Uterus (tissue), 4 donors: ENCODE results near the gene BAIAP2. TPM values are rescaled to one million over a fixed set of nuclear protein-coding genes. Genes with fewer than 3 reads are reported as not detected.

ENCODE experiments used
- DNase-seq, 2 donors: peaks; one replicate each; pipeline ENCODE4 v3.0.0-alpha.2; 2019 to 2020
- H3K27ac ChIP-seq, 2 donors: fragments of 200-600 bp; sonication (generic); 1 replicate in 1 of 2; 2 replicates in 1 of 2; pipeline ENCODE4 v1.5.1; 2016 to 2018
- H3K27me3 ChIP-seq, 2 donors: fragments of 200-600 bp; sonication (generic); one replicate each; pipeline ENCODE4 v1.5.1; 2018 to 2019; ENCODE audit warnings: control low read depth in 1 of 2
- H3K36me3 ChIP-seq, 2 donors: fragments of 200-600 bp; sonication (generic); one replicate each; pipeline ENCODE4 v1.5.1; 2019; ENCODE audit warnings: control low read depth in 1 of 2
- H3K4me1 ChIP-seq, 2 donors: fragments of 200-600 bp; sonication (generic); one replicate each; pipeline ENCODE4 v1.5.1; 2018 to 2019; ENCODE audit warnings: control low read depth in 1 of 2
- H3K4me3 ChIP-seq, 2 donors: fragments of 200-600 bp; sonication (generic); 1 replicate in 1 of 2; 2 replicates in 1 of 2; pipeline ENCODE4 v1.5.1; 2018 to 2019; ENCODE audit warnings: mild to moderate bottlenecking in 1 of 2
- H3K9me3 ChIP-seq, 2 donors: fragments of 200-600 bp; sonication (generic); one replicate each; pipeline ENCODE4 v1.5.1; 2019; ENCODE audit warnings: control low read depth in 1 of 2
- CTCF ChIP-seq, 4 experiments: fragments of 200-600 bp in 2 of 4; fragments of 450-650 bp in 2 of 4; sonication (generic) in 2 of 4; IDR thresholded peaks; one replicate each; pipeline ENCODE4 v1.5.1; 2016 to 2019; ENCODE audit warnings: antibody characterized with exemption in 4 of 4, mild to moderate bottlenecking in 2 of 4, moderate library complexity in 1 of 4
- POLR2A ChIP-seq, 2 donors: fragments of 450-650 bp; IDR thresholded peaks; one replicate each; pipeline ENCODE4 v1.6.1; 2016; ENCODE audit warnings: antibody characterized with exemption in 2 of 2, mild to moderate bottlenecking in 1 of 2, moderate library complexity in 1 of 2
- intact Hi-C: fragments of 100-400 bp; cut with DNase I; formaldehyde crosslinking; loops from one replicate; pipeline ENCODE4 v1.15.1; 2023; ENCODE audit warnings: low total_unique reads
- total RNA-seq, 4 donors: library from RNA; depleted of rRNA in 3 of 4; stranded (reverse); fragments of >200 nt in 3 of 4; gene quantifications; one replicate each; pipeline versions ENCODE4 v1.1.0 to v1.2.4, GENCODE V29; 2014 to 2023
- donor health status: DM: yes; HTN: yes; CAD: no.

Gene BAIAP2
- total RNA-seq, 4 donors from 2014 or later = 16.5 to 70.7 (median 45.8) TPM

- Histone ChIP-seq H3K4me3 (no peak overlapping the region), H3K36me3 (no peaks in the 10 kb centered on the region), H3K27ac (no peak overlapping the region), H3K9me3 (no peaks in the 10 kb centered on the region), H3K27me3 (no peaks in the 10 kb centered on the region), H3K4me1 (no peaks in the 10 kb centered on the region)
- DNase-seq = no peak
- intact Hi-C loops = no loop called here
- TF ChIP-seq POLR2A (IDR thresholded peaks at IDR 0.05) = no peak
- TF ChIP-seq CTCF (IDR thresholded peaks at IDR 0.05) = no peak
Measured at GRCh38 chr17:81129289-81129688, 94.3 kb downstream of the BAIAP2 start.

GRCh38 chr17:81129711-81130367, 94.9 kb downstream of the BAIAP2 start:
- H3K36me3 ChIP-seq = no peaks in the 10 kb centered on the region
- no peaks in the 10 kb centered on the region for H3K4me1 ChIP-seq
- no peak overlapping the region for H3K4me3 ChIP-seq
- TF ChIP-seq CTCF (IDR thresholded peaks at IDR 0.05) = no peak
- no peak for TF ChIP-seq POLR2A (IDR thresholded peaks at IDR 0.05)
- no peaks in the 10 kb centered on the region for H3K9me3 ChIP-seq
- no peaks in the 10 kb centered on the region for H3K27me3 ChIP-seq
- intact Hi-C loops = no loop called here
- DNase-seq = no peak
- H3K27ac ChIP-seq = no peak overlapping the region

- H3K4me1 ChIP-seq = no peaks in the 10 kb centered on the region
- H3K4me3 ChIP-seq = no peak overlapping the region
- no peak overlapping the region for H3K27ac ChIP-seq
- DNase-seq = no peak
- TF ChIP-seq CTCF (IDR thresholded peaks at IDR 0.05) (no peak), POLR2A (IDR thresholded peaks at IDR 0.05) (no peak)
- intact Hi-C loops = no loop called here
- H3K27me3 ChIP-seq = no peaks in the 10 kb centered on the region
- no peaks in the 10 kb centered on the region for H3K36me3 ChIP-seq
- no peaks in the 10 kb centered on the region for H3K9me3 ChIP-seq
Measured at GRCh38 chr17:81130385-81131361, 95.7 kb downstream of the BAIAP2 start.

GRCh38 chr17:81131486-81132196, 96.7 kb downstream of the BAIAP2 start:
- no peak for DNase-seq
- no peaks in the 10 kb centered on the region for H3K9me3 ChIP-seq
- intact Hi-C loops = no loop called here
- H3K36me3 ChIP-seq = no peaks in the 10 kb centered on the region
- H3K4me3 ChIP-seq = no peak overlapping the region
- H3K4me1 ChIP-seq = no peaks in the 10 kb centered on the region
- no peaks in the 10 kb centered on the region for H3K27me3 ChIP-seq
- TF ChIP-seq CTCF (IDR thresholded peaks at IDR 0.05) (no peak), POLR2A (IDR thresholded peaks at IDR 0.05) (no peak)
- H3K27ac ChIP-seq = no peak overlapping the region
